ENCODE data around the gene BARD1. TPM values are rescaled to one million over a fixed set of nuclear protein-coding genes. Genes with fewer than 3 reads are reported as not detected.

BARD1 gene
- 1 to 10 TPM in 3 of 4 donors, under 1 TPM in 1; 0.81 to 8.6 (median 2.1) TPM for polyA plus RNA-seq
- long read RNA-seq, donor 1: 0 reads
- long read RNA-seq, donor 2: 0 reads
- long read RNA-seq, donor 3, full-length matches to known transcripts: 1 of 1 reads
- long read RNA-seq, donor 3, partial matches to known transcripts: 0 of 1 reads
- long read RNA-seq, donor 3, other reads (novel, unspliced or antisense): 0 of 1 reads
- long read RNA-seq, donor 4: 0 reads
- long read RNA-seq, donor 5, partial matches to known transcripts: 0 of 1 reads
- long read RNA-seq, donor 5, other reads (novel, unspliced or antisense): 0 of 1 reads
- long read RNA-seq, donor 6, full-length matches to known transcripts: 3 of 3 reads
- long read RNA-seq, donor 6, partial matches to known transcripts: 0 of 3 reads
- long read RNA-seq, donor 6, other reads (novel, unspliced or antisense): 0 of 3 reads
- long read RNA-seq, donor 7: 0 reads
- long read RNA-seq, donor 8, partial matches to known transcripts: 0 of 1 reads
- long read RNA-seq, donor 8, other reads (novel, unspliced or antisense): 0 of 1 reads
- long read RNA-seq, donor 9, partial matches to known transcripts: 0 of 2 reads
- long read RNA-seq, donor 9, other reads (novel, unspliced or antisense): 0 of 2 reads
- long read RNA-seq, donor 10: 0 reads

DNA sequence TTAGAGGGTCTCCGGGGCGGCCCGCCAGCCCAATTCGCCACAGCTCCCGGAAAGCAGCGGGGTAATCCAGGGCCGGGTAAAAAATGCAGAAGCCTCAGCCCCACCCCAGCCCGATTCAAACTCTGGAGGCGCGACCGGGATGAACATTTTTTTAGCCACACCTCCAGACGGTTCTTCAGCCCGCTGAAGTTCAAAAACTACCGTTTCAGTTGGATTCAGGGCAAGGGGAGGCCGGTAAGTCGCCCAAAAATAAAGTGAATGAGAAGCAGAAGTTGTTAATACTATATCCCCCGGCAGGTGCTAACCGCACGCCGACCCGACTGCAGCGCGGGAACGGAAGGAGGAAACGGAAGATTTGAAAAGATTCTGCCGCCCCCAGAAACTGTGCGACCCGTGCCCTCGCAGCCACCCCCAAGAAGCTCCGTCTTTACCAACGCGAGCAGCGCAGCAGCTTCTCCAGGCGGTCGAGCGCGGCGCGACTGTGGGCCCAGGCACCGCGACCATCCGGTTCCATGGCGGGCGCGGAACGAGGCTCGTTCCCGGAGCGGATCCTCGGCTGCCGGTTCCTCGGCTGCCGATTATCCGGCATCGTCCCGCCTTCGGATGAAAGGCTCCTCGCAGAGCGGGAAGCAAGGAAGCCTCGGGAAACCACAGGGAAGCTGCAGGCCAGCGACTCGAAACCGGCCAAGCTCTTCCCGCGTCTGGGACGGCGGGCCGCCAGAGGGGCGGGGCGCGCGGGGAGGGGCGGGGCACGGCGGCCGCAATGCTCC, at the start of gene BARD1:
BARD1 (minus strand) TSS at position 703 of the 770 bp plus-strand sequence; CDS start at position 589, 114 bp downstream.
- Histone ChIP-seq H3K4me3 (ENCODE audit: low read depth in 1 of 3, low read length in 3 of 3) (peak within 1 kb of the TSS; percentile 71 to 88 (median 77)), H3K27me3 (ENCODE audit: control insufficient read depth in 3 of 3, insufficient read depth in 3 of 3, low read length in 3 of 3) (peaks cover 0 to 4% (median 0%) of the 10 kb centered on the region in 3 donors), H3K27ac (ENCODE audit: low read depth in 1 of 3, low read length in 2 of 3) (peak within 1 kb of the TSS; percentile 81 to 93 (median 90)), H3K9me3 (ENCODE audit: control insufficient read depth in 2 of 2, insufficient read depth in 1 of 2, low read depth in 1 of 2, low read length in 1 of 2) (no peaks in the 10 kb centered on the region), H3K4me1 (ENCODE audit: control insufficient read depth in 3 of 3, insufficient read depth in 2 of 3, low read depth in 1 of 3, low read length in 2 of 3) (no peaks in the 10 kb centered on the region), H3K36me3 (ENCODE audit: control insufficient read depth in 3 of 3, insufficient read depth in 2 of 3, low read depth in 1 of 3, low read length in 3 of 3) (no peaks in the 10 kb centered on the region)
- DNase-seq: peak in 1 of 2 donors; percentile 58
- WGBS, 3 donors: 0% methylated on average over 53 to 76 of the region's 76 CpGs
- FAIRE-seq: no peak

DNA sequence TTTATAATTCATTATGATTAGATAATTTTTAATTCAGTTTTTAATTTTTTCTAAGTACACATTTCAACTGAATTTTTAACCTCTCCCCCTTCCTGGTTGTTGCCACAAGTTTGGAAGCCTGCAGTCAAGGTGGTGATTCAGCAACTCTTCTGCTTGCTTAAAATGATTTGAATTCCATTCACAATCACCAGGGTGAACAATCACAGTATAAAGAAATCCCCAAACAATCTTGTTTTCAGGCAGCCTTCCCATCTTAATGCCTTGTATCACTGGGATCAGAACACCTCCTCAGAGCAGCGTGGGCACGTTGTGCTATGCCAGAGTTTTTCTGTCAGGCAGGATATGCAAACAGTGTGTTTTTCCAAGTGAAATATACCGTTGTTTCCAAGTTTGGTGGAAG, 46.7 kb upstream of the BARD1 start:
- Histone ChIP-seq H3K36me3 (ENCODE audit: control insufficient read depth in 3 of 3, insufficient read depth in 2 of 3, low read depth in 1 of 3, low read length in 3 of 3) (no peaks in the 10 kb centered on the region), H3K27ac (ENCODE audit: low read depth in 1 of 3, low read length in 2 of 3) (no peak overlapping the region), H3K27me3 (ENCODE audit: control insufficient read depth in 3 of 3, insufficient read depth in 3 of 3, low read length in 3 of 3) (no peaks in the 10 kb centered on the region), H3K4me1 (ENCODE audit: control insufficient read depth in 3 of 3, insufficient read depth in 2 of 3, low read depth in 1 of 3, low read length in 2 of 3) (no peaks in the 10 kb centered on the region), H3K9me3 (ENCODE audit: control insufficient read depth in 2 of 2, insufficient read depth in 1 of 2, low read depth in 1 of 2, low read length in 1 of 2) (no peaks in the 10 kb centered on the region), H3K4me3 (ENCODE audit: low read depth in 1 of 3, low read length in 3 of 3) (no peak overlapping the region)
- FAIRE-seq: no peak
- WGBS, 3 donors: 72 to 87% (median 78%) methylated on average over 3 of the region's 3 CpGs
- DNase-seq: no peak

DNA sequence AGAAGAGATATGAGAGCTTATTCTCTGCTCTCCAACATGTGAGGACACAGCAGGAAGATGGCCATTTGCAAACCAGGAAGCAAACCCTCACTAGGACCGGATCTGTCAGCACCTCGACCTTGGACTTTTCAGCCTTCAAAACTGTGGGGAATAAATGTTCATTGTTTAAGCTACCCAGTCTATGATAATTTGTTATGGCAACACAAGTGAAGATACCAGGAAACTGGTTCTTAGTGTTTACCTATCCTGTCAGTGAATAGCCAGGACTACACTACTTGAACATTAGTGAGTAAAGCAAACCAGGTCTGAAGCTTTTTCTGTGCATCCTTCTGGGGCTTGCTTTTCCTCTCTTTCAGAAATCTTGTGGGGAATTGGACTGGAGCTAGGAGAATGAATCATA, 44.4 kb upstream of the BARD1 start:
- Histone ChIP-seq H3K27ac (ENCODE audit: low read depth in 1 of 3, low read length in 2 of 3) (no peak overlapping the region), H3K9me3 (ENCODE audit: control insufficient read depth in 2 of 2, insufficient read depth in 1 of 2, low read depth in 1 of 2, low read length in 1 of 2) (no peaks in the 10 kb centered on the region), H3K36me3 (ENCODE audit: control insufficient read depth in 3 of 3, insufficient read depth in 2 of 3, low read depth in 1 of 3, low read length in 3 of 3) (no peaks in the 10 kb centered on the region), H3K4me1 (ENCODE audit: control insufficient read depth in 3 of 3, insufficient read depth in 2 of 3, low read depth in 1 of 3, low read length in 2 of 3) (no peaks in the 10 kb centered on the region), H3K27me3 (ENCODE audit: control insufficient read depth in 3 of 3, insufficient read depth in 3 of 3, low read length in 3 of 3) (no peaks in the 10 kb centered on the region), H3K4me3 (ENCODE audit: low read depth in 1 of 3, low read length in 3 of 3) (no peak overlapping the region)
- WGBS, 3 donors: 4 to 52% (median 32%) methylated on average over 2 of the region's 2 CpGs
- peak; percentile 9 to 26 for DNase-seq
- no peak for FAIRE-seq

- DNase-seq: no peak
- 85 to 89% (median 88%) methylated on average over 2 of the region's 2 CpGs for WGBS, 3 donors
- FAIRE-seq: no peak
- H3K9me3 ChIP-seq (ENCODE audit: control insufficient read depth in 2 of 2, insufficient read depth in 1 of 2, low read depth in 1 of 2, low read length in 1 of 2): peaks cover 0 to 7% of the 10 kb centered on the region in 2 donors
- H3K27ac ChIP-seq (ENCODE audit: low read depth in 1 of 3, low read length in 2 of 3): no peak overlapping the region
- H3K27me3 ChIP-seq (ENCODE audit: control insufficient read depth in 3 of 3, insufficient read depth in 3 of 3, low read length in 3 of 3): no peaks in the 10 kb centered on the region
- H3K4me1 ChIP-seq (ENCODE audit: control insufficient read depth in 3 of 3, insufficient read depth in 2 of 3, low read depth in 1 of 3, low read length in 2 of 3): no peaks in the 10 kb centered on the region
- no peaks in the 10 kb centered on the region for H3K36me3 ChIP-seq (ENCODE audit: control insufficient read depth in 3 of 3, insufficient read depth in 2 of 3, low read depth in 1 of 3, low read length in 3 of 3)
- H3K4me3 ChIP-seq (ENCODE audit: low read depth in 1 of 3, low read length in 3 of 3): no peak overlapping the region
These were observed 34.3 kb upstream of the BARD1 start for GRCh38 chr2:214843823-214844222.

DNA sequence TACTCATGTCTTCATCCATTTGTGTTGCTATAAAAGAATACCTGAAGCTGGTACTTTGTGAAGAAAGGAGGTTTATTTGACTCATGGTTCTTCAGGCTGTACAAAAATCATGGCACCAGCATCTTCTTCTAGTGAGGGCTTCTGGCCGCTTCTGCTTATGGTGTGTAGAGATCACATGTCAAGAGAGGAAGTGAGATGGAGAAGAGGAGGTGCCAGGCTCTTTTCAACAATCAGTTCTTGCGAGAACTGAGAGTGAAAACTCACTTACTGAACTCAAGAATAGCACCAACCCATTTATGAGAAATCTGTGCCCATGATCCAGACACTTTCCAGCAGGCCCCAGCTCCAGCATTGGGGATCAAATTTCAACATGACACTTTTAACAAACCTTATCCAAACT, 30.0 kb upstream of the BARD1 start:
- H3K9me3 ChIP-seq (ENCODE audit: control insufficient read depth in 2 of 2, insufficient read depth in 1 of 2, low read depth in 1 of 2, low read length in 1 of 2): peaks cover 0 to 7% of the 10 kb centered on the region in 2 donors
- FAIRE-seq (no peak), DNase-seq (no peak)
- no peaks in the 10 kb centered on the region for H3K36me3 ChIP-seq (ENCODE audit: control insufficient read depth in 3 of 3, insufficient read depth in 2 of 3, low read depth in 1 of 3, low read length in 3 of 3)
- WGBS, 3 donors: 81 to 86% (median 84%) methylated on average over 2 of the region's 2 CpGs
- H3K27ac ChIP-seq (ENCODE audit: low read depth in 1 of 3, low read length in 2 of 3): no peak overlapping the region
- no peak overlapping the region for H3K4me3 ChIP-seq (ENCODE audit: low read depth in 1 of 3, low read length in 3 of 3)
- no peaks in the 10 kb centered on the region for H3K27me3 ChIP-seq (ENCODE audit: control insufficient read depth in 3 of 3, insufficient read depth in 3 of 3, low read length in 3 of 3)
- H3K4me1 ChIP-seq (ENCODE audit: control insufficient read depth in 3 of 3, insufficient read depth in 2 of 3, low read depth in 1 of 3, low read length in 2 of 3): no peaks in the 10 kb centered on the region

GRCh38 chr2:214837466-214837865, 28.0 kb upstream of the BARD1 start:
- FAIRE-seq: no peak
- Histone ChIP-seq H3K9me3 (ENCODE audit: control insufficient read depth in 2 of 2, insufficient read depth in 1 of 2, low read depth in 1 of 2, low read length in 1 of 2) (peaks cover 0 to 7% of the 10 kb centered on the region in 2 donors), H3K4me1 (ENCODE audit: control insufficient read depth in 3 of 3, insufficient read depth in 2 of 3, low read depth in 1 of 3, low read length in 2 of 3) (no peaks in the 10 kb centered on the region), H3K36me3 (ENCODE audit: control insufficient read depth in 3 of 3, insufficient read depth in 2 of 3, low read depth in 1 of 3, low read length in 3 of 3) (no peaks in the 10 kb centered on the region), H3K27me3 (ENCODE audit: control insufficient read depth in 3 of 3, insufficient read depth in 3 of 3, low read length in 3 of 3) (no peaks in the 10 kb centered on the region), H3K4me3 (ENCODE audit: low read depth in 1 of 3, low read length in 3 of 3) (no peak overlapping the region), H3K27ac (ENCODE audit: low read depth in 1 of 3, low read length in 2 of 3) (no peak overlapping the region)
- DNase-seq: no peak

GRCh38 chr2:214836568-214836967, 27.1 kb upstream of the BARD1 start:
- Histone ChIP-seq H3K9me3 (ENCODE audit: control insufficient read depth in 2 of 2, insufficient read depth in 1 of 2, low read depth in 1 of 2, low read length in 1 of 2) (peaks cover 0 to 7% of the 10 kb centered on the region in 2 donors), H3K4me3 (ENCODE audit: low read depth in 1 of 3, low read length in 3 of 3) (no peak overlapping the region), H3K27me3 (ENCODE audit: control insufficient read depth in 3 of 3, insufficient read depth in 3 of 3, low read length in 3 of 3) (no peaks in the 10 kb centered on the region), H3K4me1 (ENCODE audit: control insufficient read depth in 3 of 3, insufficient read depth in 2 of 3, low read depth in 1 of 3, low read length in 2 of 3) (no peaks in the 10 kb centered on the region), H3K36me3 (ENCODE audit: control insufficient read depth in 3 of 3, insufficient read depth in 2 of 3, low read depth in 1 of 3, low read length in 3 of 3) (no peaks in the 10 kb centered on the region), H3K27ac (ENCODE audit: low read depth in 1 of 3, low read length in 2 of 3) (no peak overlapping the region)
- DNase-seq (no peak), FAIRE-seq (no peak)

GRCh38 chr2:214830794-214831346, 21.4 kb upstream of the BARD1 start:
- H3K9me3 ChIP-seq (ENCODE audit: control insufficient read depth in 2 of 2, insufficient read depth in 1 of 2, low read depth in 1 of 2, low read length in 1 of 2): no peaks in the 10 kb centered on the region
- H3K4me3 ChIP-seq (ENCODE audit: low read depth in 1 of 3, low read length in 3 of 3): no peak overlapping the region
- H3K27me3 ChIP-seq (ENCODE audit: control insufficient read depth in 3 of 3, insufficient read depth in 3 of 3, low read length in 3 of 3): no peaks in the 10 kb centered on the region
- peak; percentile 30 to 32 for DNase-seq
- 55 to 63% (median 59%) methylated on average over 5 of the region's 5 CpGs for WGBS, 3 donors
- no peak for FAIRE-seq
- no peaks in the 10 kb centered on the region for H3K4me1 ChIP-seq (ENCODE audit: control insufficient read depth in 3 of 3, insufficient read depth in 2 of 3, low read depth in 1 of 3, low read length in 2 of 3)
- no peak overlapping the region for H3K27ac ChIP-seq (ENCODE audit: low read depth in 1 of 3, low read length in 2 of 3)
- no peaks in the 10 kb centered on the region for H3K36me3 ChIP-seq (ENCODE audit: control insufficient read depth in 3 of 3, insufficient read depth in 2 of 3, low read depth in 1 of 3, low read length in 3 of 3)

Data from small intestine (tissue), 16 donors.